GM18873 (cell line): Measurements from ENCODE around the gene ODF2L.

Experiments
- ATAC-seq: cut with Tn5 transposase; IDR thresholded peaks from one replicate; pipeline ENCODE4 v1.9.1; 2021; ENCODE audit warnings: mild to moderate bottlenecking, moderate library complexity, moderate number of reproducible peaks; ENCODE audit not compliant: unreplicated experiment, low FRiP score

Gene ODF2L

DNA sequence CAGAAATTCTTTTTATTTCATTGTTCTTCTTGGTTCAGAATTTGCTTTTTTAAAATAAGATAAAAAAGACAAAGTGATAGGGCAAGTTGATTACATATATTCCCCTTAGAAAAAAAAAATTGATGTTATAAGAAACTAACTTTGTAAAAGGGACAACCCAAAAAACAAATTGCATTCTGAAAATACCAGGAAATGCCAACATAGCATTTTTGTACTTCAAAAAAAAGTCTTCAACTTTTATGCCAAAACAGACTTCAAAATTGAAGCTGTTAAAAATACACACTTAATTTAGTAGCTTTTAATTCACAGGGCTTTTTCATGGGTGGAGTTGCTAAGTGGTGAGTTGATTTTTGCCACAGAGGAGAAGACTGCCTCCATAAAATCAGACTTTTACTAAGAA lies 70.9 kb downstream of the ODF2L start:
- no peak for ATAC-seq

DNA sequence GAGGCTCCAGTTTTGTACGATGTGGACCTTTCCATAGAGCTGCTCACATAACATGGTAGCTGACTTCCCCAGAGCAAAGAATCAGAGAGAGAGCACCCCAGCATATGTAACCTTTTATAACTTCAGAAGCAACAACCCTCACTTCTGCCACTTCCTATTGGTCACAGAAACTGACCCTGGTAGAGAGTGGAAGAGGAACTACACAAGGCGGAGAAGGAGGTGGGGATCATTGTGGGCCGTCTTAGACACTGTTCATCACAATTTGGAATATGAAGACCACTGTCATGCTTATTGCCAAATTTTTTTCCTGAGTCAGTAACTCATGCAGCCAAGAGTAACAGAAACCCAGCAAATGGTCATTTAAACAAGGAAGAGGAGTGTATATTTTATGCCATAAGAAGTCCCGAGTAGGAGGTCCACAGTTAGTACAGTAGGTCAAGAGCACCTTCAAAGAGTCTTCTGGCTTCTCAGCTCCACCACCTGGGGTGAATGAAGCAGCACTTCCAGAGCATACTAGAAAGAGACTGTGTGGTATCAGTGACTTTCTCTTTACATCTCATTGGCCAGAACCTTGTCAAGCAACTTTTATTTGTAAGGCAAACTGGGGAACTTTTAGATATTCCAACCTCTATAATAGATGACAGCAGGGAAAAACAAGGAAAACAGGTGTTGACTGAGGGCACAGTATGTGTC lies 71.8 kb downstream of the ODF2L start:
- no peak for ATAC-seq

DNA sequence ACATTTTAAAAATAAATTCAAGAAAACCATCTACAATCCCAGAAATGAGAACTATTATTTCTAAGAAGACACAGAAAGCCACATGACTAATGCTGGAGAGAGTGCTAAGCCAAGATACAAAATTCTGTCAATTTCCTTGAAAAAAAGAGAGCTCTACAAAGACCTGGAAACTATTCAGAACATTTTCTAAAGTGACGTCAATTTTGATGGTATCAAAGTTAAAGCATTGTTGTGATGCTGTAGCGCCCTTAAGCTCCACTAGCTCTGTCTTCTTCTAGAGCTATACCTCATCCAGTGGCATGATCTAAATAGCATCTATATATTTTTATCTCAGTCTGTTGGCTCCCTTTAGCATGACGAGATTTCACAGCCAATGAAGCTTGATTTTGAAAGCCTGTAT lies 73.9 kb downstream of the ODF2L start:
- no peak for ATAC-seq

DNA sequence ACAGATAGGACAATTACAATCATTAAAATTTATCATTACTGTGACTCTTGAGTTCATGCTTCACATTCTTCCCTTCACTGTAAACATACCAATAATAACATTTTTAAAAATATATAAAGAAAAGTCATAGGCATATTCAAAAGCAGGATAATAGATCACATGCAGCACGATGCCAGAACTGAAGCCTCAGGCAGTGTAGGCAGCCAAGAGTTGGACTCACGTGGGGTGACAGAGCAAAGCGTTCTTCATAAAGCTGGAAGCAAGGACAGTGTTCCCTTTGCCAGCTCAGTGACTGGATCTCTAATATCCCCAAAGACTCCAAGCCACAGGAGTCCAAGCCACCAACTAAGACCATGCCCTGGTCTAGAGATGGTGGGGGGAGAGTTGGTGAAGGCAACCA lies 77.7 kb downstream of the ODF2L start:
- ATAC-seq, result no peak

DNA sequence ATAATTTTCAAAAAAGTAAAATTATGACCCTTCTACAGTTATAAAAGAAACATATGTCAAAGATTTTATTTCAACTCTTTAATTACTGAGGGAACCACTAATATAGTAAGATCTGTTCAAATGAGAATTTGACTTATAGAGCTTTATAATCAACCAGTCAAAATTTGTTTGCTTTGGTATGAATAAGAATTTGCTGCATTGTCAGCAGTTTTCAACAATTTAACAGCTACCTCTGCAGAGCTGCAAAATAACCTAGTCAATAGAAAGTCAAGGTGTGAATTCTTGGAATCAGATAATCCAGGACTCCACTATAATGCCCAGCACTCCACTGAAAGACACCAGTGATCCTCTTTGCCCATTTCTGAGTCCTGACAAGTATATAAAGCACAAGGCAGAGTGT lies 78.2 kb downstream of the ODF2L start:
- no peak for ATAC-seq

DNA sequence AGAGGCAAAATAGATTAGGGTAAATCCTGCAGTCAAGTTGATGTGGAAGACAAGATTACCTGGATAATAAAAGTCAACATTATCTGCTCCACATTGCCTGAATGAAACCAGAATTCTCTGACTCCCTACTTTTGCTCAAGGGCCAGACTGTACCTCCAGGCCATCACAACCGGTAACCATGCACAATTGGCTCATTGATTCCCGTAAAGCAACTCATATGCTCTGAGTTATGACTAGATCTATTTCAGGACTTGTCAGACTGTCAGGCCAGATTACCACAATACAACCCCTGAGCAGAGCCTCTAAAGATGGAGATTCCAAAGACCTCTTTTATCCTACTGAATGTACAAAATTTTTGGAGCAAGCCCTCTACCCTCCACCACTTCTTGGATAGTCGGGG lies 90.4 kb downstream of the ODF2L start:
- no peak for ATAC-seq

DNA sequence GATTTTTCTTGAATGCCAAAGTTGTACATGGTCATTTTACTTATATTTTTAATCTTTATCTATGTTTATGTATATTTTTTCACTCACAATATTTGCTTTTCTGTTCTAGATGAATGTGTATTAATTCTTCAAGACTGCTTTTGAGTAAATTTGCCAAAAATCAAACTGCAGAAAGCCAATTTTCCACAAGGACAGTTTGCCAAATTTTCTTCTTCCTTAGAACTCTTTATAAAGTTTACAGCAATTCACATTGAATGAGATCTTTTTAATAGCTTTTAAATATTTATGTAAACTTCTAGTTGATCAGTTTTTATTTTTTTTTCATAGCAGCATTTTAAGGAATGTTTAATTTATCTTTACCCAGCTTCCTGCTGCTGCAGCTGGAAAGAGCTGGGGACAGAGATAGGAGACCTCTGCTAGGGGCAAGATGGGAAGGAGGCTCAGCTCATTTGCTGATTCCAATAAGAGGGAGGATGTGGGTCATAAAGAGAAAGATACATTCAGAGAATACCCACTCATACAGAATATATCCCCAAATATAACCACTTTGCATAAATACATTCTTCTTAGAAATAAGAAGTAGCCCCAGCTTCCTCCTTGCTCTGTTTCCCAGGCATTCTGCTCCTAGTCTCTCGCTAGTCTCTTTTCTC lies 93.0 kb downstream of the ODF2L start:
- ATAC-seq, result no peak
